T-helper 2 cell treated with Interferon-gamma antibody and Interleukin-4, amounts not matched to agents 5 μg/mL and 100 μg/mL, for 36 hours (primary cell): ENCODE data around the gene SIGLEC14.
"Not testable (repeated sequence)": the region's sequence is repeated elsewhere in the genome, so short reads cannot be mapped to it uniquely, and the experiment has no call there.

Experiments
- DNase-seq: peaks from one replicate; pipeline ENCODE4 v3.0.0; 2021; ENCODE audit warnings: low spot score
- H3K27ac Mint-ChIP-seq: one replicate; pipeline ENCODE4 v1.8.0; 2021; ENCODE audit warnings: mild to moderate bottlenecking, mixed read lengths
- H3K27me3 Mint-ChIP-seq: one replicate; pipeline ENCODE4 v1.8.0; 2021; ENCODE audit warnings: low read depth, mixed read lengths
- H3K36me3 Mint-ChIP-seq: one replicate; pipeline ENCODE4 v1.8.0; 2021; ENCODE audit warnings: low read depth, mixed read lengths
- H3K4me1 Mint-ChIP-seq: one replicate; pipeline ENCODE4 v1.8.0; 2021; ENCODE audit warnings: low read depth, mixed read lengths
- H3K4me3 Mint-ChIP-seq: one replicate; pipeline ENCODE4 v1.8.0; 2022; ENCODE audit warnings: mild to moderate bottlenecking, moderate library complexity, mixed read lengths
- H3K9me3 Mint-ChIP-seq: one replicate; pipeline ENCODE4 v1.8.0; 2021; ENCODE audit warnings: mixed read lengths

SIGLEC14 gene

DNA sequence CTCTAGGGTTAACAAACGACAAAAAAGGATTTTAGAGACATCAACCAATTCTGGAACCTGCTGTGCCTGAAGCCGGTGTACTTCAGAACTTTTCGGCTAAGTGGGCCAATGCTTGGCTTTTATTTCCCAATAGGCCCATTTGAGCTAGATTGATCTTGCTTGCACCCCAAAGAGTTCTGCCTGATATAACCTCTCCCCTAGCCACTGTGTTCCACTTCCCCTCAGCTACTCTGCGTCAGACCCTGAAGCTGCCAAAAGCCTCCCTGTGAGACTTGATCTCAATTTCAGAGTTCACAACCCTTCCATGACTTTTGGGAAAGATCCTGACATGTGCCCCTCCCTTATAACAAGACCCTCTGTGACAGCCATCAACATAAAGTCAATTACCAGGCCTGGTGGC lies 5.6 kb upstream of the SIGLEC14 start:
- Mint-ChIP-seq H3K9me3 (no peaks in the 10 kb centered on the region), H3K4me3 (no peak overlapping the region), H3K27me3 (peaks cover 20% of the 10 kb centered on the region), H3K27ac (no peak overlapping the region), H3K36me3 (no peaks in the 10 kb centered on the region), H3K4me1 (peaks cover 6% of the 10 kb centered on the region)
- no peak for DNase-seq

DNA sequence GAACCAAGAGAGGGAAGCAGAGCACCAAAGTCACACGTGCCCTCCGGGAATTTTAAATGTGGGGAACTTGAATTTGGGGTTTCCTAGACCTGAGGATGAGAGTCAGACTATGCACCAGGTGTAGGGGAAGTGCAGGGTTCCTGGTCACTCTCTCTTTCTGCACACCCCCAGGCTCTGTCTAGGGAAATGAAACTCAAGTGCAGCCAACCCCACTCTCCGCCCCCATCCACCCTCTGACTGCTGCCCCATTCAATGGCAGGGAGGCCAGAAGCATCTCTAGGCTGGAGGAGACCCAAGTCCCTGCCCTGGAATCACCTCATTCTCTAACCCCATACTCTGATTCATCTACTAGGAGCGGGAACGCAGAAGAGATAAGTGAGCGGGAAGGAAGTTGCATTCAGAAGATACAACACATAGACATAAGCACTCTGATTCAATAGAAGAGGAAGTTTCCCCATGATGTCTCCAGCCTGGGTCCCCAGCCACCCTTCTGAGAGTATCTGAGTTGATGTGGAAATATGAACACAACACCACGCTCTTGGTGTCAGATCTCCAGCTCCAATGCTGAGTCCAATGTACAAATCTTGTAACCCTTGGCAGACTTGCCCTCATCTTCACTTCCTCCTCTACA lies 4.7 kb upstream of the SIGLEC14 start:
- Mint-ChIP-seq H3K9me3 (no peaks in the 10 kb centered on the region), H3K4me3 (no peak overlapping the region), H3K27ac (no peak overlapping the region), H3K36me3 (no peaks in the 10 kb centered on the region), H3K4me1 (peaks cover 2% of the 10 kb centered on the region), H3K27me3 (peaks cover 16% of the 10 kb centered on the region)
- no peak for DNase-seq

DNA sequence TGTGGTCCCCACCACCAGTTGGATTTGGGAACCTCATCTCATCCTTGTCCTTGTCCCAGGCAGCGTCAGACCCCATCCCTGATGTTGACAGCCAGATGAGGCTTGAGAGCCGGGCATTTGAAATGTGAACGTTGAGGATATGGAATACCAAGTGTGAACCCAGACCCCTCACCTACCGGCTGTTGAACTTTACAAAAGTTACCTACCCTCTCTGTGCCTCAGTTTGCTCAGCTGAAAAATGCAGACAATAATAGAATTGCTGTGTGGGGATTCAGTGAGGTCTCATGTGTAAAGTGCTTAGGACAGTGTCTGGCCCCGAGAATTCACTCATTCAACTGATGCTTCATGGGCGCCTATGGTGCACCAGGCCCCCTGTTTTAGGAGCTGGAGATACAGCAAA lies 693 bp upstream of the SIGLEC14 start:
- H3K36me3 Mint-ChIP-seq = no peaks in the 10 kb centered on the region

DNA sequence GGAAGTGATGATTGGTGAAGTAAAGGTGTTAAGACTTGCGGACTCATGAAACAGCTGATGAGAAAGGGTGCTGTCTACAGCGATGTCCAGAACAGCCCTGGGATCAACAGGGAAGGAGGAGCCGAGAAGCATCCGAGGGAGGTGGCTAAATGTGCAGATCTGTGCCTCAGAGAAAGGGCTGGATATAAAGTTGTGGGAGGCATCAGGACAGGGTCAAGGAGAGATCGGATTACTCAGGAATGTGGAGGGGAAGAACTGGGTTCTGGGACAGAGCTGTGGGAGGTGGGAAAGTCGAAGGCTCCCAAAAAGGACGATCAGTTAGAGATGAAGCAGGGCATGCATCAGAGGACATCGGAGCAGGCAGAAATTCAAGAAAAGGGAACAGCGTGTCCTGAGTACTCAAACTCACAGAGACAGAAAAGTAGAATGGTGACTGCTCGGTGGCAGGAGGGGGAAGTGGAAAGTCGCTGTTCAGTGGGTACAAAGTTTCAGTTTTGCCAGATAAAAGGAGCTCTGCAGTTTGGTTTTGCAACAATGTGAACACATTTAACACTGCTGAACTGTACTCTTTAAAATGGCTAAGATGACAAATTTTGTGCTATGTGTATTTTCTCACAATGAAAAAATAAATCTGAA lies 1.9 kb downstream of the SIGLEC14 start:
- Mint-ChIP-seq H3K4me3 (no peak overlapping the region), H3K27ac (no peak overlapping the region), H3K36me3 (no peaks in the 10 kb centered on the region), H3K27me3 (peaks cover 38% of the 10 kb centered on the region), H3K4me1 (peaks cover 3% of the 10 kb centered on the region), H3K9me3 (no peaks in the 10 kb centered on the region)
- DNase-seq = no peak

More for the DNA sequence above, 693 bp upstream of the SIGLEC14 start:
- Mint-ChIP-seq H3K4me1 (peaks cover 3% of the 10 kb centered on the region), H3K27me3 (peaks cover 26% of the 10 kb centered on the region), H3K27ac (no peak overlapping the region), H3K4me3 (no peak overlapping the region), H3K9me3 (no peaks in the 10 kb centered on the region)
- no peak for DNase-seq

DNA sequence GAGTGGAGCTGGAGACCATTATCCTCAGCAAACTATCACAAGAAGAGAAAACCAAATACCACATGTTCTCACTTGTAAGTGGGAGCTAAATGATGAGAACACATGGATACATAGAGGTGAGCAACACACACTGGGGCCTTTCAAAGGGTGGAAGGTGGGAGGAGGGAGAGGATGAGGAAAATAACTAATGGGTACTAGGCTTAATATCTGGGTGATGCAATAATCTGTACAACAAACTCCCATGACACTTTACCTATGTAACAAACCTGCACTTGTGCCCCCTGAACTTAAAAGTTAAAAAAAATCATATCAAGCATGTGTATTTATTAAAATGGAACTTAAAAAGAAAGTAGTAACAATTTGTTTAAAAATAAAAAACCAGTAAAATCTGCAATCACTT lies 5.0 kb downstream of the SIGLEC14 start:
- no peak overlapping the region for H3K27ac Mint-ChIP-seq

DNA sequence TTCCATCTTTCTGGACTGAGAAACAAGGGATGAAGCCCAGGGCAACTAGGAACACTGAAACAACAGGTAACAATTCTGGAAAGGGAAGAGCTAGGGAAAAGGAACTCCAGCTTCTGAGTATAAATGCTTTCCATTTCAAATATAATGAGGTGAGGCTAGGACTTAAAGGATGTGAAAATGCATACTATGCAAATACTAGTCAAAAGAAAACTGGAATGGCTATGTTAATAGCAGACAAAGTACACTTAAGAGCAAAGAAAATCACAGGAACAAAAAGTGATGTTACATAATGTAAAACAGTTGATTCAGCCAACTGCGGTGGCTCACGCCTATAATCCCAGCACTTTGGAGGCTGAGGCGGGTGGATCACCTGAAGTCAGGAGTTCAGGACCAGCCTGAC lies 6.2 kb downstream of the SIGLEC14 start:
- Mint-ChIP-seq H3K27me3 (peaks cover 56% of the 10 kb centered on the region), H3K4me3 (no peak overlapping the region), H3K36me3 (no peaks in the 10 kb centered on the region), H3K9me3 (peaks cover 10% of the 10 kb centered on the region), H3K4me1 (peaks cover 6% of the 10 kb centered on the region), H3K27ac (no peak overlapping the region)
- no peak for DNase-seq

More for the DNA sequence above, 5.0 kb downstream of the SIGLEC14 start:
- peaks cover 6% of the 10 kb centered on the region for H3K4me1 Mint-ChIP-seq
- no peak overlapping the region for H3K4me3 Mint-ChIP-seq
- peaks cover 58% of the 10 kb centered on the region for H3K27me3 Mint-ChIP-seq
- H3K36me3 Mint-ChIP-seq = no peaks in the 10 kb centered on the region
- DNase-seq = no peak
- H3K9me3 Mint-ChIP-seq = peaks cover 8% of the 10 kb centered on the region

DNA sequence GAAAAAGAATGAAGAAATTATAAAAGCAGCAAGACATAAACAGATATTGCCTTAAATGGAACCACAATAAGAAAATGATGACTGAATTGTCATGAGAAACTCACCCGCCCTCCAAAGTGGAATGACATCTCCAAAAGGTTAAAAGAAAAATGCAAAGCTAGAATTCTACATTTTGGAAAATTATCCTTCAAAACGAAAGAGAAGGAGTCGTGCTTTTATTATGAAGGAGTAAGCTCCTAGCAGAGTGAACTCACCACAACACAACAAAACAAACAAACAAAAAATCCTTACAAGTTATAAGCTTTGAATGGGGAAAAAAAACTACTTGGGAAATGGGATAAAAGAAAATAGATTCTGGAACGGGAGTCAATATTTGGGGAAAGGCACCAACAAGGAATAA lies 6.7 kb downstream of the SIGLEC14 start:
- Mint-ChIP-seq H3K9me3 (peaks cover 10% of the 10 kb centered on the region), H3K4me3 (no peak overlapping the region), H3K4me1 (peaks cover 7% of the 10 kb centered on the region), H3K27ac (no peak overlapping the region), H3K27me3 (peaks cover 51% of the 10 kb centered on the region), H3K36me3 (no peaks in the 10 kb centered on the region)
- no peak for DNase-seq

DNA sequence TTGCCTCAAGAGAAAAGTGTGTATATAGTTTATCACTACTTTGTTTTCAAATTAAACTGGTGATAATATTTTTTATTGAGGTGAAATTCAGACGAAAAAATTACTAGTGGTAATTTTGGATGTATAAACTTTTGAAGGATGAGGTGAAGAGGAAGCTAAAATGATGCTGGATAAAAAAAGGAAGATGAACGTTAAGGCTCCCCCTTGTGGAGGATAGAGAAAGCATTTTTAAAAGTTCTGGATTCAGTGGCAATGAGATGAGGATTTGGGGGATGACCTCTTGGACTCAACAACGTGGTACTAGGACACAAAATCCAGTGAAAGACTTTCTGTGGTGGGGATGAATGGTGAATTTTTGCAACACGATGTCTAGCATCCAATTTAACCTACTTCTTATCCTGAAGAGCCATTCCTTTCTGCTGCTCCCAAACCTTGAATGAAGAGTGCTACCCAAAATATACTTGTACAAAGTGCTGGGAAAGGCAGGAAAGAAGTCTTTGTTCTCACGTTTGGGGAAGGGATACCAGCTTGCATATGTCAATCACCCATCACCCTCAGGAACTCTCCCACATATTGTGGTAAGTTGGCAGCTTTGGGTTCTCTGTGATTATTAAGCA lies 9.2 kb downstream of the SIGLEC14 start:
- H3K27ac Mint-ChIP-seq = no peak overlapping the region
- peaks cover 5% of the 10 kb centered on the region for H3K4me1 Mint-ChIP-seq
- H3K9me3 Mint-ChIP-seq = peaks cover 10% of the 10 kb centered on the region
- H3K27me3 Mint-ChIP-seq = peaks cover 41% of the 10 kb centered on the region
- no peak overlapping the region for H3K4me3 Mint-ChIP-seq
- H3K36me3 Mint-ChIP-seq = no peaks in the 10 kb centered on the region
- DNase-seq = no peak

DNA sequence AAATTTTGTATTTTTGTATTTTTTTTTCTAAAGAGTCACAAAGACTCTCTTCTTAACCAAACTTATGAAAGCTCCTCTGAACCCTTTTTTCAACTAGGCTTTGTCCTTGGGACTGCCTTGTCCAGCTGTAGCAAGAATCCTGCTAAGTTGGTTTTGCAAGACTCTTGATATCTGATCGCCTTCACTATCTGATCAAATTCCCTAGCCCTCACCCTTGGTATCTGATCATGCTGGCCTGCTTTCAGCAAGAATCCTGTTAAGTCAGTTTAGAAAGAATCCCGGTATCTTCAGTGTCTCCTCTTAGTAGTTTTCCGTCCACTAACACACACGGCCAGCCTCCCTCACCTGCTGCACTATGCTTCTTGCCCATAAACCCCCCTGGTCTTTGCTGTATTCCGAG lies 14.5 kb downstream of the SIGLEC14 start:
- no peaks in the 10 kb centered on the region for H3K36me3 Mint-ChIP-seq
- DNase-seq = no peak
- H3K27me3 Mint-ChIP-seq = peaks cover 23% of the 10 kb centered on the region
- H3K27ac Mint-ChIP-seq = no peak overlapping the region
- H3K4me3 Mint-ChIP-seq = no peak overlapping the region
- peaks cover 6% of the 10 kb centered on the region for H3K9me3 Mint-ChIP-seq
- H3K4me1 Mint-ChIP-seq = peaks cover 5% of the 10 kb centered on the region

DNA sequence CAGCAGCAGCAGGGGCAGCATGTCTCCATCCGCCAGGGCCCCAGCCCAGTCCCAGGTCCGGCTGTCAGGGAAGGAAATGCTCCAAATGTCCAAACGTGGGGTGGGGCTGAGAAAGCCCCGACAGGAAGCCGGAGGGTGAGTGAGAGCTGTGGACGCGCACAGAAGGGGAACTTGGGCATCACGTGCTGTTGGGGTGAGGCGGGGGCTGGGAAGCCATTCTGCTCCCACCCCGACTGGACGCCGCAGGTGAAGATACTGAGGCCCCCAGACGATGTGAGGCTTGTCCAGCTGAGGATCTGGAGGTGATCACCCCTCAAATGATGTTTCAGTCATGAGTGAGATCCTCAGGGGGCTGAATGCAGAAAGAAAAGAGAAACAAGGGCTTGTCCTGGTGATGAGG lies 16.3 kb downstream of the SIGLEC14 start, which contains the start of gene SIGLEC5:
Gene SIGLEC5 (minus strand): TSS at position 87 of the 400 bp plus-strand sequence. CDS start 66 bp downstream, at position 21.
- not testable (repeated sequence) for H3K4me1 Mint-ChIP-seq, H3K36me3 Mint-ChIP-seq, H3K9me3 Mint-ChIP-seq, DNase-seq, H3K4me3 Mint-ChIP-seq, H3K27ac Mint-ChIP-seq
- peaks cover 20% of the 10 kb centered on the region for H3K27me3 Mint-ChIP-seq

DNA sequence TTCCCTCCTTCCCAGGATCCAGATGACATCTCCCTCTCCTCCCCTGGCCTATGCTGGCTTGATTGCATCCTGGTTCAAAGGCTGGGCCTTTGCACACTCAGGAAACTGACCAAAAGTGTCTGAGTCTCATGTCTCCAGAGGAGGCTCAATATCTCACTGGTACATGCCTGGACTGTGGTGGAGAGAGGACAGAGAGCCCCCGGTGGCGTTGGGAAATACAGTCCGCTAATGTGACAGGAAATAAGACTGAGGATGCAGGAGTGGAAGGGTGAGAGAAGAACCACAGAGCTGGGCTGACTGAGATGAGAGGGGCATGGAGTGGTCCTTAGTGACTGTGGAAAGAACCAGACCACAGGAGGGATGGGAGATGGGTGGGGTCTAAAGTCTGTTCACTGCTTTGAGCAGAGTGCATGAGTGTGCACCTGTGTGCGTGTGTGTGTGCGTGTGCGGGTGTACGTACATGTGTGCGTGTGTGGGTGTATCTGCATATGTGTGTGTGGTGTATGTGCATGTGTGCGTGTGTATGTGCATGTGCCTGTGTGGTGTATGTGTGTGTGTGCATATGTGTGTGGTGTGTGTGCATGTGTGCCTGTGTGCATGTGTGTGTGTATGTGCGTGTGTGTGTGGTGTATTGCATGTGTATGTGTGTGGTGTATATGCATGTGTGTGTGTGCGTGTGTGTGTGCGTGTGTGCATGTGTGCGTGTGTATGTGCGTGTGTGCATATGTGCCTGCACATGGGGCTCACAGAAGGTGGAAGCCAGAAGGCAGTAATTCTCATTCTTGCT lies 18.3 kb downstream of the SIGLEC14 start:
- Mint-ChIP-seq H3K27me3 (peaks cover 23% of the 10 kb centered on the region), H3K9me3 (no peaks in the 10 kb centered on the region), H3K4me1 (no peaks in the 10 kb centered on the region), H3K4me3 (no peak overlapping the region), H3K36me3 (no peaks in the 10 kb centered on the region), H3K27ac (no peak overlapping the region)
- no peak for DNase-seq

DNA sequence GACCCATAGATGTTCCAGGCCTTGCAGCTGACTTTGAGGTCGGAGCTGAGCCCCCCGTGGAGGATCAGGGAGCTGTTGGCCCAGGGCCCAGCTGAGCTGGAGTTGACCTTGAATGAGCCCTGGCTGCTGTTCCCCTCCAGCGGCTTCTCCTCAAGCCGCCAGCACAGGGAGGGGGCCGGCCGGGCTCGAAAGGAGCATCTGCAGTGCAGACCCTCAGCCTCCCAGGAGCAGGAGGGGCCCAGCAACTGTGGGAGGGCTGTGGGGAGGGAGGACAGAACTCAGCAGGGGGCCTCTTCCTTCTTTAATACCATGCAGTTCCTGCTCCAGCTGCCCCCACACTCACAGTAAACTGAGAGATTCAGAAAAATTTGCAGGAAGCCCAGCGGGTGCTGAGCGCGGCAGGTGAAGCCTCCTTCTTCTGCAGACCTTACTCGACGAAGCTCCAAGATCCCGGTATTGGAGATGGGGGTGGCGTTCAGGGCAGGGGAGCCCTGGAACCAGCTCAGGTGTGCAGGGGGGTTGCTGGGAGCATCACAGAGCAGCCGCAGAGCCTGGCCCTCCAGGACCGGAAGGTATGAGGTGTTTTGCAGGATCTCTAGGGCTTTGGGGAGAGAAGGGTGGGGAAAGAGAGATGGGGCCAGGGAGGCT lies 19.0 kb downstream of the SIGLEC14 start:
- no peak for DNase-seq
- H3K9me3 Mint-ChIP-seq = no peaks in the 10 kb centered on the region
- no peaks in the 10 kb centered on the region for H3K4me1 Mint-ChIP-seq
- no peak overlapping the region for H3K4me3 Mint-ChIP-seq
- no peaks in the 10 kb centered on the region for H3K36me3 Mint-ChIP-seq
- no peak overlapping the region for H3K27ac Mint-ChIP-seq
- H3K27me3 Mint-ChIP-seq = peaks cover 24% of the 10 kb centered on the region

DNA sequence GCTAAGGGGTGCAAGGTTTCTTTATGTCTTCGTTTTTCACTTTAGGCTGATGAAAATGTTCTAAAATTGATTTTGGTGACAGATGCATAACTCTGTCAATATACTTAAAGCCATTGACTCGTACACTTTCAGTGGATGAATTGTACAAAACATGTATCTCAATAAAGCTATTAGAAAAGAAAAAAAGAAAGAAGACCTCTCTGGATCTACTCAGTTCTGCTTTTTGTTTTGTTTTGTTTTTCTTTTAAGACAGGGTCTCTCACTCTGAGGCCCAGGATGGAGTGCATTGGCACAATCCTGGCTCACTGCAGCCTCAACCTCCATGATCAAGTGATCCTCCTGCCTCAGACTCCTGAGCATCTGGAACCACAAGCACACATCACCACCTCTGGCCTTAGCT lies 19.9 kb downstream of the SIGLEC14 start:
- H3K27ac Mint-ChIP-seq = no peak overlapping the region
- H3K4me3 Mint-ChIP-seq = no peak overlapping the region
- peaks cover 19% of the 10 kb centered on the region for H3K27me3 Mint-ChIP-seq
- no peaks in the 10 kb centered on the region for H3K36me3 Mint-ChIP-seq
- H3K9me3 Mint-ChIP-seq = no peaks in the 10 kb centered on the region
- DNase-seq = no peak
- no peaks in the 10 kb centered on the region for H3K4me1 Mint-ChIP-seq
